Chondrocyte (in vitro differentiated cells): ENCODE data around the gene RPL35A. TPM values are rescaled to one million over a fixed set of nuclear protein-coding genes. Genes with fewer than 3 reads are reported as not detected.

Experiments
- DNase-seq: peaks from one replicate; pipeline ENCODE4 v3.0.0; 2021; ENCODE audit warnings: mixed read lengths, low spot score
- H3K27ac Mint-ChIP-seq: one replicate; pipeline ENCODE4 v1.8.0; 2021; ENCODE audit warnings: mild to moderate bottlenecking, moderate library complexity, mixed read lengths; ENCODE audit not compliant: unreplicated experiment
- H3K27me3 Mint-ChIP-seq: 2 replicates; pipeline ENCODE4 v1.8.0; 2021; ENCODE audit warnings: low read depth, mixed read lengths
- H3K36me3 Mint-ChIP-seq: 2 replicates; pipeline ENCODE4 v1.8.0; 2021; ENCODE audit warnings: low read depth, mixed read lengths
- H3K4me1 Mint-ChIP-seq: 2 replicates; pipeline ENCODE4 v1.8.0; 2021; ENCODE audit warnings: low read depth, mild to moderate bottlenecking, mixed read lengths
- H3K4me3 Mint-ChIP-seq: one replicate; pipeline ENCODE4 v1.8.0; 2021; ENCODE audit warnings: mild to moderate bottlenecking, moderate library complexity, mixed read lengths; ENCODE audit not compliant: unreplicated experiment
- H3K9me3 Mint-ChIP-seq: 2 replicates; pipeline ENCODE4 v1.8.0; 2021; ENCODE audit warnings: low read depth, mixed read lengths
- CTCF ChIP-seq: fragments of 200-600 bp; sonication (generic); IDR thresholded peaks from 2 replicates; pipeline ENCODE4 v1.5.0; 2021; ENCODE audit warnings: antibody characterized with exemption, mild to moderate bottlenecking, moderate library complexity
- total RNA-seq: library from RNA; stranded (reverse); gene quantifications from 3 replicates; pipeline ENCODE4 v1.2.1, GENCODE V29; 2021

The RPL35A gene
- total RNA-seq, 1 donor from 2014 or later: 657 TPM

DNA sequence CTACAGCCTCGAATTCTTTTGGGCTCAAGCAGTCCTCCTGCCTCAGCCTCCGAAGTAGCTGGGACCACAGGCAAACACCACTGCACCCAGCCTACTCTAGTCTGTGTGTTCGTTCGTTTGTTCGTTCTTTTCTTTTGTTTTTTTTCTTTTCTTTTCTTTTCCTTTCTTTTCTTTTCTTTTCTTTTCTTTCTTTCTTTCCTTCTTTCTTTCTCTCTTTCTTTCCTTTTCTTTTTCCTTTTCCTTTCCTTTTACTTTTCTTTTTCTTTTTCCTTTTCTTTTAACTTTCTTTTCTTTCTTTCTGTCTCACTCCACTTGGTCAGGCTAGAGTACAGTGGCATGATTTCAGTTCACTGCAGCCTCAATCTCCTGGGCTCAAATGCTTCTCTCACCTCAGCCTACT lies 46.9 kb downstream of the RPL35A start:
- no peak for TF ChIP-seq CTCF
- H3K4me3 Mint-ChIP-seq: no peak overlapping the region
- H3K9me3 Mint-ChIP-seq: no peaks in the 10 kb centered on the region
- no peaks in the 10 kb centered on the region for H3K4me1 Mint-ChIP-seq
- H3K27me3 Mint-ChIP-seq: no peaks in the 10 kb centered on the region
- H3K36me3 Mint-ChIP-seq: peaks cover 26% of the 10 kb centered on the region
- H3K27ac Mint-ChIP-seq: no peak overlapping the region
- no peak for DNase-seq

GRCh38 chr3:197997936-197998335 lies 47.9 kb downstream of the RPL35A start:
- Mint-ChIP-seq H3K36me3 (peaks cover 17% of the 10 kb centered on the region), H3K4me3 (no peak overlapping the region), H3K4me1 (no peaks in the 10 kb centered on the region), H3K9me3 (no peaks in the 10 kb centered on the region), H3K27ac (no peak overlapping the region), H3K27me3 (no peaks in the 10 kb centered on the region)
- TF ChIP-seq CTCF: no peak
- no peak for DNase-seq

Other genes with a start within 250 kb of the RPL35A start
- 27.2 to 32.3 TPM (median 31.2 TPM) in 3 replicates for gene RUBCN, start 213.3 kb upstream of the RPL35A start, total RNA-seq
- 73.6 to 83.3 TPM (median 74.2 TPM) in 3 replicates for gene FYTTD1, start 200.3 kb upstream of the RPL35A start, total RNA-seq
- 41.7 to 59.9 TPM (median 49.8 TPM) in 3 replicates for gene LRCH3, start 158.9 kb upstream of the RPL35A start, total RNA-seq
- 7.0 to 11.4 TPM (median 7.7 TPM) in 3 replicates for gene LMLN, start 10.0 kb downstream of the RPL35A start, total RNA-seq